ENCODE results near the gene THSD4.
"Not testable (repeated sequence)": the region's sequence is repeated elsewhere in the genome, so short reads cannot be mapped to it uniquely, and the experiment has no call there.

THSD4 gene

DNA sequence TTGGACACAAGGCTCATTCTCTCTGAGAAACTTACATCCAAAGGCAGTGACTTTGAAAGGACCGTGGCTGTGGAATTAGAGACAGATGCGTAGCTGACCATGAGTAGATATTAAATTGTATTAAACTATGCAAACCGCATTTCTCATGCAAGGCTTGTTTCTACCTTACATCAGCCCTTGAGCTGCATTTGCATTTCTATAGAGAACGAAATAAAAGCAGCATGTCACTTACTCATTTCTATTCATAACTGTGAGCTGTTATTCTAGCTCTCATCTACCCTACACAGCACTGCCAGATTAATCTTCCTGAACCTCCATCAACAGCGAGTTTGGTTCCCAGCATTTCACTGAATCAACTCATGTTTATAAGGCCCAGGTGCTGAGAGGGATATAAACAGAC lies 72.3 kb downstream of the THSD4 start:
- no peak for DNase-seq (ENCODE audit: low read depth in 3 of 3)

DNA sequence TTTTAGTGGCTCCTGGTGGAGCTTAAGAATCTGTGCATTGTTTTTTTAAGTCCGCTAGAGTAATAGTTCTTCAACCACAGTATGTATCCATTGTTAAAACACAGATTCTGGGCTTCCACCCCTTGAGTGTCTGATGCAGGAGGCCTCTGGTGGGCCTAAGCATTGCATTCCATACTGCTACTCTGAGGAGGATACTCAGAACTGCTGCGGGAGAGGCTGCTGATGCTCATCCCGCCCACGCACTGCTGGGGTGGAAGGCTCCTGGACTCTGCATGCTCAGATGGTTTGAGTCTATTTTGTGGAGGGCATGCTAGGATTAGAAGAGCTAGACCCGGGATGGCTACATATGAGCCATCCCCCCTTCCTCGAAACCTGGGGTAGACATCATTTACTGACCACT lies 74.4 kb downstream of the THSD4 start:
- no peak for DNase-seq (ENCODE audit: low read depth in 3 of 3)

DNA sequence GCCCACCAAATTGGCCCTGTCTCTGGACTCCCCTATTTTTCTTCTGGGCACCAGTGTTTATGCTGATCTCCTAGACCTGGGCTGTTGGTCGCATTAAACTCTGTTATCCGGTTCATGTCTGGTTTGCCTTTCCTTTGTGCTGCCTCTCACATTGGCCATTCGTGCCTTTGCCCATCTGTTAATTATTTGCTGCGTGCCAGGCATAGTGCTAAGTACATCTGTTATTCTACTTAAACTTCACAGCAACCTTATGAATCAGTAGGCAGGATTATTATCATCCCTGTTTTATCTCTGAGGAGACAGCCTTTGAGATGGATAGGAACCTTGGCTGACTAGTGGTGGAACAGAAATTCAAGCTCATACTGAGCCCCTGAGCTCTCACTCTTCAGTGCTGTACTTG lies 76.0 kb downstream of the THSD4 start:
- DNase-seq (ENCODE audit: low read depth in 3 of 3): no peak

DNA sequence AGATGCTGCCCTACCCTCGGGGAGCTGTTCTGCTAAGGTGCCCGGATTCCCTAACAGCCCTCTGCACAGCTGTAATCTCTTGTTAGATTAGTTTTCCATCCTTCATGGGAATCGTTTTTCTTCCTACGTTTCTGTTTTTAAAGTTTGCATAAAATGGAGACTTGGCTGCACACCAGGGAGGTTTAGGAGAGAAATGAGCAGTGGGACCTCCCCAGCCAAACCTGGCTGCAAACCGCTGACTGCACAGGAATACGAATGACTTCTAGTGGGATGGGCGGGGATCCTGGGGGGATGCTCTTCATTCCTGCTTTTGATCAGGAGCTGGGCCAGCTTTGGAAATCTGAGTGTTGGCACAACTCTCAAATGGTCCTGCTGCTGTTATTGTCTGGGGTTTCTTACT lies 77.5 kb downstream of the THSD4 start:
- DNase-seq (ENCODE audit: low read depth in 3 of 3): no peak

DNA sequence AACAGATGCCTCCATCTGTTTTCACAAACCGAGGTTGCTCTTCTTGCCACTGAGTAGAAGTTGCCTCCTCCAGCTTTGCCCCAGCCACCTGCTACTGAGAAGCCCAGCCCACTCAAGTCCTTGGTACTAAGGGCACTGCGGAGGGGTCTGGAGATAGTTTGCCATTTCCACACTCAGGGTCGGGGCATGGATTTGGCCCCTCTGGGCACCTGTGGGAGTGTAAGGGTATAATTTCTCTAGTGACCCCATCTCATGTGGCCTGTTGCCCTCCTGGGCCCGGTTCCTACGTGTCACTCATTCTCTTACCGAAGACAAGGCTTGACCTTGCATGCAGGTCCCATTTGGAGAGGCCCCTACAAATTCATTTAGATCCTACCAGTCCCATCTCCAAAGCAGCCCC lies 79.0 kb downstream of the THSD4 start:
- DNase-seq (ENCODE audit: low read depth in 3 of 3): no peak

DNA sequence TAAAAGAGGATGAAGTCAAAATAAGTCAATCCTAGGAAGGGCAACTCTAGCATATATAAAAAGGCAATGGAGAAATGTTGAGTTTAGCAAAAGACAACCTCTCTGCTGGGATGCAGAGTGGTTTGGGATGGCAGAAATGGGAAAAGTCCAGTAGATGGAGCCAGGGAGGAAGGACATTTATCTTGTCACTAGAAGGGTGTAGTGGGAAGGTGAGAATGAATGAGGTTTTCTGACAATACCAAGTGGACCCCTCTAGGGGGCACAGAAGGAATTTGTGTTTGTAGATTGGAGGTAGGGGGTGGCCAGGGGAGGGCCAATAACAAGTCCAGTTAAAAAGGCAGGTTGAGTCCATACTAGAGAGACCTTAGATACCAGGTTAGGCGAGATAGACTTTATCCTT lies 80.0 kb downstream of the THSD4 start:
- no peak for DNase-seq (ENCODE audit: low read depth in 3 of 3)

DNA sequence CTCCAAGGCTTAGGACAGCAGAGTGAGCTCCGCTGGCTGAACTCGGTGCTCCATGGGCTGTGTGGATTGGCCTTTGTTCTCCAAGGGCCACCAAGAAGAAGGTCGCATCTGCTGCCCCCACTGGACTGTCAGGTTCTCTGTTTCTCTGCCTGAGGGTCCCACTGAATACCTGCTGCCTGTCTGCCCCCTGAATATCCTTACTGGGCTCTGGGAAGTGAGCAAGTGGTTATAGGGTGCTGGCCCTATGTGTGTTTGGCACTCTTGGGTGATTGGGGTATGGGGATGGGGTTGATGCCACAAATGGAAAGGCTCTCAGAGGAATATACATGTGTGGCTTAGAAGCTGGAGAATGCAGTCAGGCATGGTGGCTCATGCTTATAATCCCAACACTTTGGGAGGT lies 82.3 kb downstream of the THSD4 start:
- DNase-seq (ENCODE audit: low read depth in 3 of 3): no peak

DNA sequence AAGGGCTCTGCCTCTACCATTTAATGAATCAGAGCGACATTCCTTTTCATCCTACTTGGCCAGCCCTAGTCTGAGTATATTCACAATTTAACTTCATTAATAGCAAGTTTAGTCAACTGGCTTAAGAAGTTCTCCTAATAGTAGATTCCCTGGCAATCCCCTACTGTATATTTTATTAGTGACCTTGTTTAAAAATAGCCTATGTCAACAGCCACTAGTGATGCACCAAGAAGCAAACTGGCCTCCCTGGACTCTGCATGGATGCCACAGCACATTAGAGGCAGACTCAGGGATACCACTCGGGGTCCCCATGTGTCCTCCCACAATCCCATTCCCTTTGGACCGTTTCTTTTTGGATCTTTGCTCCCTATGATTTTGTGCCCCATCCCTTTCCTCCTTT lies 83.6 kb downstream of the THSD4 start:
- DNase-seq (ENCODE audit: low read depth in 3 of 3): no peak

DNA sequence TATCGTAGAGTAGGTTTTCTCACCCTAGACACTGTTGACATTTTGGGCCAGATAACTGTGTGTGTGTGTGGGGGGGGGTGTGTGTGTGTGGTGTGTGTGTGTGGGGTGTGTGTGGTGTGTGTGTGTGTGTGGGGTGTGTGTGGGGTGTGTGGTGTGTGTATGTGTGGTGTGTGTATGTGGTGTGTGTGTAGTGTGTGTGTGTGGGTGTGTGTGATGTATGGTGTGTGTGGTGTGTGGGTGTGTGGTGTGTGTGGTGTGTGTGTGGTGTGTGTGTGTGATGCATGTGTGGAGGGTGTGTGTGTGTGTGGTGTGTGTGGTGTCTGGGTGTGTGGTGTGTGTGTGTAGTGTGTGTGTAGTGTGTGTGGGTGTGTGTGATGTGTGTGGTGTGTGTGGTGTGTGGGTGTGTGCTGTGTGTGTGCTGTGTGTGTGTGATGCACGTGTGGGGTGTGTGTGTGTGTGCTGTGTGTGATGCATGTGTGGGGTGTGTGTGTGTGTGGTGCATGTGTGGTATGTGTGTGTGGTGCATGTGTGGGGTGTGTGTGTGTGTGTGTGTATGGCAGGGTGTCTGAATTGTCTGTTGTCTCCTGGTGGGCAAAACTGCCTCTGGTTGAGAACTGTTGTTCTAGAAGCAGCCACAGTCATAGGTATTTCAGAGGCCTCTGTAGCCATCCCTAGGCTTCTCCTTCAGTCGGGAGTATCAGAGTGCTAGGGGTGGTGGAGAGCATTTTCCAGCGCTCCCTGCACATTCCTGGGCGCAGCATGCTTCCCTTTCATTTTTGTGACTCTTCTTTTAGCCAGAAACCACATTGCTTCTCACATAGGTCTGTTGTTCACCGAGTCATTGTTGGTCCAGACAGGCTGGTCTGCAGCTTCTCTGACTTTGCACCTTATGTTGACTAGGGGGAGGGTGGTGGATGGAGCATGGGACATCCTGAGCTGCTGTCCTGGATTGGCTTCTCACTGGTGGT lies 84.4 kb downstream of the THSD4 start:
- DNase-seq (ENCODE audit: low read depth in 3 of 3): no peak

DNA sequence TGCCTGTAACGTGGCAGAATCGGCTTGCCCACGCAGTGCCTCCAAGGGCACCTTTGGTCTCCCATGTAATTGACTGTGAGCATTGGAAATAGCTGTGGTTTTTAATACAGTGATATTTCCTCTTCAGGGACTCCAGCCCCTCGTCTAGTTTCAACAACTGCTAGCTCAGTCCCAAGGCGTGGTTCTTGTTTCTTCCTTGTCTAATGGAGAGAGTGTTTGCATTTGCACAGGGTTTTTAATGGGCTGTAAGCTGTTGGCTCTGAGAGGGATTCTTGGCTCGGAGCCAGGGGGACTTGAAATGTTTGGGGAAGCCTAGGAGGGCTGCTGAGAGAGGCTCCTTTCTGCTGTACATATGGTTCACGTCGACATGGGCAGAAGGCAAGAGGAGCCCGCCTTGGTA lies 86.2 kb downstream of the THSD4 start:
- no peak for DNase-seq (ENCODE audit: low read depth in 3 of 3)

DNA sequence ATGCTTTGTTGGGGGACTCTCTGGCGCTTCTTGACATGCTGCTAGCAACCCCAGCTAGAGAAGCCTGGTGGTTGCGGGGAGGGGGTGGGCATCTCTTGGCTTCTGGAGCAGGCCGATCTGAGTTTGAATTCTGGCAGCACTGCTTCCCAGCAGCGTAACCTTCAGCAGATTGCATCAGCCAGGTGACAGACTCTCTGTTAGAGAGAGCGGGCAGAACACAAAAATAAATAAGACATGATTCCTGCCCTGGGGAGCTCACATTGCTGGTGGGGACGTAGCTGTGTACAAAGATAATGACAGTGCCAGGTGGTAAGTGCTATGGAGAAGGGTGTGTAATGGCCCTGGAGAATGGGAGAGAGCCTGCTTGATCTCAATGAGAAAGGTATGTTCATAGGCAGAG lies 87.4 kb downstream of the THSD4 start:
- no peak for DNase-seq (ENCODE audit: low read depth in 3 of 3)

DNA sequence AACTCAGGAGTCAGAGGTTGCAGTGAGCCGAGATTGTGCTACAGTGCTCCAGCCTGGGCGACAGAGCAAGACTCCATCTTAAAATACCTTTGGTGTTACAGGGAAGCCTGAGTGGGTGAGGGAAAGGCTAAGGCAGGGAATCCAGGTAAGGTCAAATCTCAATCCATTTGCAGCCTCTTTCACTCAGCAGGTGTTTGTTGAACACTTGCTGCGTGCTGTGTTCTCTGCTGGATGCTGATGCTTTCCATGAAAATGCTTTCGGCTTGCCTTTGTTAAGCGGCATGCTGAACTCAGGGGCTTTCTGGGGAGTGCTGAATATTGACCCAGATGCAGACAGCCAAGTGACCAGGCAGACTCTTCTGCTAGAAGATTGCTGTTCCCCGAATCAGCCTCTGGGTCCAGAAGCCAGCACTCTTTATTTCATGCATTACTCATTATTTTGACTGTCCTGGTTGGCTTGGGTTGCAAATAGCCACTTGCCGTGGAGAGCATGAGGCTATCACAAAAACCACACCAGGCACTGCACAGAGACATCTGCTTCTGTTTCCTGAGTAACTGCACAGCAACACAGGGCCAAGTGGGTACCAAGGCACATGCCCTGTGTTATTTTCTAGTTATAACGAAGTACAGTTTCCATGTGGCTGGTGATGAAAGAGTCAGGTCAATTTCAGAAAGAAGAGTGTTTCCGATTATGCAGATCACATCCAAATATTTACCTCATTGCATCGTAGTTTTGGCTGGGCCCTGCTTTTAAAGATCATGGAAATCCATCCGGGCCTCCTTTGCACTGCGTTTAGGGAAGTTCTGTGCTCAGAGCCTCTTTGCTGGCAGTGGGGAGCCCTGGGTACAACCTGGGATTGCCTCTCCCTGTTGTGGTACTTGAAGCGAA lies 88.6 kb downstream of the THSD4 start:
- no peak for DNase-seq (ENCODE audit: low read depth in 3 of 3)

DNA sequence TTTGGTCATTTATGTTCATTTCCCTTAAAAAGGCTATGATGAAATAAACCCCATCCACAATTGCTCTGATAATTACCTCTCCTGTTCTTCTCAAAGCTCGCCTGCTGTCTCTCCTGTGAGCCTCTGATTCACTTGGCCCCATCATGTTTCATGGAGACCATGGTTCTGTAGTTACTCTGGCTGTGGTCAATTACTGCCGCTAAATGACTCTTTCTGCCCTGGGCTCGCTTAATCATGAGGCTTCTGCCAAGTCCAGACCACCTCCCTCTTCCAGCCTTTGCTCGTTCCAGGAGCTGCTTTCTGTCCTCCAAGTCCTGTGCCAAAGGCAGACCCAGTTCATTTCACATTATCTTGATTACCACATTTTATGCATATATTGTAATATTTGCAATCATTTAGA lies 91.9 kb downstream of the THSD4 start:
- no peak for DNase-seq (ENCODE audit: low read depth in 3 of 3)

DNA sequence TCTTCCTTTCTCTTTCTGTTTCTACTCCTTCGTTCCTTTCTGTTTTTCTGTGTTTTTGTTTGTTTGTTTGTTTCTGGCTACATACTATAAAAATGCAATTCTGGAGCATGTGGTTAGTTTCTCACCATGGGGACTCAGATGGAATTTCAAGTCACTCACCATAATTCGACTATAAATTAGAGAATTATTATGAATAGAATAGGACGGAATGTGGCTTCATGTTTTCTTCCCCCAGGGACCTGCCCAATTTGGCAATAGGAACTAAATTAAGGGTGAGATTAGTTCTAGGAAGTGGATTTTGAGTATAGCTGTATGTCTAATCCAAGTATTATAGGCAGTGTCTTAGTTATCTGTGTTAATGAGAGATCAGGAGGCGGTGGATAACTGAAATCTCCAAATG lies 96.9 kb downstream of the THSD4 start:
- DNase-seq (ENCODE audit: low read depth in 3 of 3): no peak

DNA sequence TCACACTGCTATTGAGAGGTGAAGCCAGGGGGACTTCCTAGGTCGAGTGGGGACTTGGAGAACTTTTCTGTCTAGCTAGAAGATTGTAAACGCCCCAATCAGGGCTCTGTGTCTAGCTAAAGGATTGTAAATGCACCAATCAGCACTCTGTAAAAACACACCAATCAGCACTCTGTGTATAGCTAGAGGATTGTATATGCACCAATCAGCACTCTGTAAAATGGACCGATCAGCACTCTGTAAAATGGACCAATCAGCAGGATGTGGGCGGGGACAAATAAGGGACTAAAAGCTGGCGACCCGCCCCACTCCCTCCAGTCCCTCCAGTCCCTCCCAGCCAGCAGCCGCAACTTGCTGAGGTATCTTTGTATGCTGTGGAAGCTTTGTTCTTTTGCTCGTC lies 98.7 kb downstream of the THSD4 start:
- not testable (repeated sequence) for DNase-seq (ENCODE audit: low read depth in 3 of 3)

DNA sequence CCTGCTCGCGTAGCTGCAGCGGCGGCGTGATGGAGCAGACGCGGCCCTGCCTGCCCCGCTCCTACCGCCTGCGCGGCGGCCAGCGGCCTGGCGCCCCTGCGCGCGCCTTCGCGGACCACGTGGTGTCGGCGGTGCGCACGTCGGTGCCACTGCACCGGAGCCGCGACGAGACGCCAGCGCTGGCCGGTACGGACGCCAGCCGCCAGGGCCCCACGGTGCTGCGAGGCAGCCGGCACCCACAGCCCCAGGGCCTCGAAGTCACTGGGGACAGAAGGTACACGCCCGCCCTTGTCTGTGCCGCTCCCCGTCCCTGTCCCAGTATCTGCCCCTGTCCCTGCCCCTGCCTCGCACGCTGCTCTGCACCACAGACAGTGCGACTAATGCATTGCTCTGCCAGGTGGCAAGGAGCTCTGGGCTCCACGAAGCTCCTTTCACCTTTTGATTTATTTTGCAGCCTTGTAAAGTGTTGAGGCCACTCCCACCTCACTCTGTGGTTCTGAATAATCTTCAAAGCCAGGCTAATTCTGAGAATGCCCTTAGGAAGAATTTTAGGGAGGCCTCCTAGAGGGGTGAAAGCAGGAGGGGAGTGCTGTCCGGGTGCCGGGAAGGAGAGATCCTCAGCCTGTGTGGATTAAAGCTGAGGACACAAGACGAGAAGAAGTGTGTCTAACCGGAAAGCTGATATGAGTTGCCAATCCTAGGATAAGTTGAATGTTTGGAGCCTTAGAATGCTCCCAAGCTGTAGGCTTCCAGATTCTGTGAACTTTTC lies 100.0 kb downstream of the THSD4 start:
- no peak for DNase-seq (ENCODE audit: low read depth in 3 of 3)

DNA sequence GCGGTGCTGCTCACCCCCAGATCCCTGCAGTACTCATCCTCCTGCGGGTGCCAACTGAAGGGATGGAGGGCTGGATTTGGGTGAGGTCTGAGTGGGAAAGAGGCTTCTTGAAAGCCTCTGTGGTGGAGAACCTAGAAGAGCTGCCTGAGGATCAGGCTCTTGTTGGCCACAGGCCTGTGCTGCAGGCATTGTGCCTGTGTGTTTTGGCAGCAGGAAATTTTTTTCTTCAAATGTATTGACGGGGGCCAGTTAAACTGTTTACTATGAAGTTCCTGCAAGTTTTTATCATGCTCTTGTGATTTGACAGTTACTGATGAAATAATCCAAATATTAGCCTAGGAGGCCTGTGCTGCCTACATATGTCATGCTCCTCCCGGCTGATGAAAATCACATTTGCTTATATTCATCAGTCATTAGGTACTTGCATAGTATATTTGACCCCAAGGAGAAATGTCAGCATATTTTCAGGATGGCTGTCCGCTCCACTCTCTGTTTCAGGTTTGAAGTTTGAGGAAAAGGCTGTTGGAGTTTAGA lies 103.1 kb downstream of the THSD4 start:
- no peak for DNase-seq (ENCODE audit: low read depth in 3 of 3)

DNA sequence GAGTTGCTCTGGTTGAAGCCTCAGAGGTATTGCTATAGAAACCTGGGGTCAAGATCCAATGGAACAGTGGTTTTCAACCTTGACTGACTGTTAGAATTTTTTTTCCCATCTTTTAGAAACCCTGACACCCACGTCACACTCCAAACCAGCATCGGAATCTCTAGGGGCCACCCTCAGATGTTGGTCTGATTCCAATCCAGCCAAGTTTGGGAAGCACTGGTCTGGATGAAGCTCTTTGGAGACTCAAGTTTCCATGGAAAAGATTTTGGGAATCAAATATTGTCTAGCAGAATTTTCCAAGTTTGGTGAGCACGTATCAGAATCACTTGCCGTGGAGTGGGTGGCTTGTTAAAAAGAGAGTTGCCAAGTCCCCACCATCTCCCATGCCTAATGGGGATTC lies 103.8 kb downstream of the THSD4 start:
- no peak for DNase-seq (ENCODE audit: low read depth in 3 of 3)

DNA sequence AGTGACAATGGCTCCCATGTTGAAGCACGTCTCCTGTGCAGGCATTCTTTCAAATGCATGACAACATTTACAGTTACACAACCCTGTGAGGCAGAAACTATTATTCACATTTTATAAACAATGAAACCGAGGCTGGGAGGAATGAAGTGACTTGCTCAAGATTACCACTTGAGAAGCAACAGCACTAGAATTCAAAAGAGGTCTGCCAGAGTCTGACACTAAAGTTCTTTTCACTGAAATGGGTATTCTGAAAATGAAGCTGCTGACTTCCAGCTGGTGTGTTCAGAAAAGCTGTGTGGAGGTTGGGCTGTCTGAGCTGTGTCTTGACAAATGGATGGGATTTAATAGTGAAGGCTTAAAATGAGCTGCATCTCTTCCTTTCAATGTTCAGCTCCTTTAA lies 104.4 kb downstream of the THSD4 start:
- DNase-seq (ENCODE audit: low read depth in 3 of 3): no peak

DNA sequence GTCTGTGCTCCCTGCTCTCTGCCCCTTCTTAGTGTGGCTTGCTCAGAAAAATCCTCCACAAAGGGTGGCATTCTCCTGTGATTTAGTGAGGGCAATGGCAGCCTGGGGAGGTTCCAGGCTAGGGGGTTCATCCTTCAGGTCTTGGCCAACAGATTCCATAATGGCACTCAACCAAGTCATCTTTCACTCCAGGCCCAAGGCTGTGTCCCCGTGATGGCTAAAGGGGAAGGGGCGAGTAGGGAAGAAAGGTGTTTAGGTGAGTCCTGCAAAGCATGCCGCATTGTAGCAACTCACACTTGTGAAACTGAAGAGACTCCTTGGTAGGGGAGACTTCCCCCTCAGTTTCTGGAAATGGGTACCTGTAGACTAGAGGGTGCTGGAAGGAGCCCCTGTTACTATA lies 105.6 kb downstream of the THSD4 start:
- no peak for DNase-seq (ENCODE audit: low read depth in 3 of 3)

DNA sequence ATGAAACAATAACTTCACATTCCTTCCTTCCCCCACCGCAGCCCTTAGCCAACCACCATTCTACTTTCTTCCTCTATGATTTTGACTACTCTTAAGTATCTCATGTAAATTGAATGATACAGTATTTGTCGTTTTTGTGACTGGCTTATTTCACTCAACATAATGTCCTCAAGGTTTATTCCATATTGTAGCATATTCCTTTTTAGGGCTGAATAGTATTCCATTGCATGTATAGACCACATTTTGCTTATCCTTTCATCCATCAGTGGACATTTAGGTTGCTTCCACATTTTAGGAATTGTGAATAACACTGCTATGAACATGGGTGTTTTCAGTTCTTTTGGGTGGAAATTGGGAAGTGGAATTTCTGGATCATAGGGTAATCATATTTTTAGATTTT lies 106.1 kb downstream of the THSD4 start:
- no peak for DNase-seq (ENCODE audit: low read depth in 3 of 3)

DNA sequence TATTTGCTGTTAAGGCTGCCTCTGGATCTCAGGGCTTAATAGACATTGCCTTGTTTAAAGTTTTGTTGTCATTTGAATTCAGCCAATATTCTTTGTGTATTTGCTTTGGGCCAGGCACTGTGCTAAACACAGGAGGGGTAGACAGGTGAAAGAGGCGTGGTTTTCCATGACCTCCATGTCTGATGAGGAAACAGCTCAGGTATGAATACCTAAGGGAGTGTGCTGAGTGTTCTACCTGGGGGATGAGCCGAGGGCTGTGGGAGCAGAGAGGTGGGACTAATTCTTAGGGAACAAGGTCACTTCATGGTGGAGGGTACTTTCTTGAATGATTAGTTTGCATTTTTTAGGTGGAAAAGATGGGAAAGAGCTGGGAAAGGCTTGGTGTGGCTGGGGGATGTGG lies 108.2 kb downstream of the THSD4 start:
- DNase-seq (ENCODE audit: low read depth in 3 of 3): no peak
